MCF 10A (cell line): Measurements from ENCODE around the gene SMYD3. TPM values are rescaled to one million over a fixed set of nuclear protein-coding genes. Genes with fewer than 3 reads are reported as not detected.

Experiments
- BruUV-seq: library from RNA; stranded (reverse); fragments of 400-500 nt; replicated peaks from 2 replicates; lab custom pipeline; 2021; lab: Mats Ljungman, UMichigan
- CTCF ChIA-PET: fragments of 300-600 bp; sonication (Branson Sonifier 250); formaldehyde crosslinking; extraction: SDS; loops from one replicate; lab custom pipeline; 2021; ENCODE audit warnings: antibody characterized with exemption, inconsistent platforms; lab: Yijun Ruan, JAX
- POLR2A ChIA-PET: fragments of 300-600, 350-650 bp; sonication (Branson Sonifier 250); formaldehyde crosslinking; extraction: SDS; loops from one replicate; lab custom pipeline; 2020; ENCODE audit warnings: antibody characterized with exemption, inconsistent platforms; lab: Yijun Ruan, JAX
- DNase-seq: peaks from one replicate; pipeline ENCODE4 v3.0.0-alpha.2; 2018; ENCODE audit not compliant: unreplicated experiment
- H3K27ac Mint-ChIP-seq: one replicate; pipeline ENCODE4 v1.8.0; 2022; ENCODE audit warnings: mild to moderate bottlenecking, low read depth, mixed read lengths; ENCODE audit not compliant: unreplicated experiment
- H3K27me3 Mint-ChIP-seq: one replicate; pipeline ENCODE4 v1.8.0; 2022; ENCODE audit warnings: mixed read lengths; ENCODE audit not compliant: insufficient read depth, unreplicated experiment
- H3K36me3 Mint-ChIP-seq: one replicate; pipeline ENCODE4 v1.8.0; 2022; ENCODE audit warnings: mild to moderate bottlenecking, moderate library complexity, mixed read lengths; ENCODE audit not compliant: insufficient read depth, unreplicated experiment
- H3K4me1 Mint-ChIP-seq: one replicate; pipeline ENCODE4 v1.8.0; 2022; ENCODE audit warnings: mixed read lengths; ENCODE audit not compliant: insufficient read depth, unreplicated experiment
- H3K4me3 Mint-ChIP-seq: one replicate; pipeline ENCODE4 v1.8.0; 2022; ENCODE audit warnings: mild to moderate bottlenecking, moderate library complexity, mixed read lengths; ENCODE audit not compliant: unreplicated experiment
- H3K9me3 Mint-ChIP-seq: one replicate; pipeline ENCODE4 v1.8.0; 2022; ENCODE audit warnings: mixed read lengths; ENCODE audit not compliant: unreplicated experiment
- intact Hi-C: fragments of 100-400 bp; cut with micrococcal nuclease; formaldehyde crosslinking; loops from 2 replicates; pipeline ENCODE4 v1.14.1; 2022
- total RNA-seq: library from RNA; stranded (reverse); gene quantifications from 2 replicates; pipeline ENCODE4 v1.2.3, GENCODE V29; 2022
- TF ChIP-seq, protein P1 (sequence below): fragments of 200-600 bp; IDR thresholded peaks from one replicate; pipeline ENCODE4 v1.8.0; 2022; ENCODE audit warnings: antibody characterized with exemption, mild to moderate bottlenecking; ENCODE audit not compliant: unreplicated experiment

SMYD3 gene
- total RNA-seq, 1 experiment from 2014 or later: 26.9 TPM

DNA sequence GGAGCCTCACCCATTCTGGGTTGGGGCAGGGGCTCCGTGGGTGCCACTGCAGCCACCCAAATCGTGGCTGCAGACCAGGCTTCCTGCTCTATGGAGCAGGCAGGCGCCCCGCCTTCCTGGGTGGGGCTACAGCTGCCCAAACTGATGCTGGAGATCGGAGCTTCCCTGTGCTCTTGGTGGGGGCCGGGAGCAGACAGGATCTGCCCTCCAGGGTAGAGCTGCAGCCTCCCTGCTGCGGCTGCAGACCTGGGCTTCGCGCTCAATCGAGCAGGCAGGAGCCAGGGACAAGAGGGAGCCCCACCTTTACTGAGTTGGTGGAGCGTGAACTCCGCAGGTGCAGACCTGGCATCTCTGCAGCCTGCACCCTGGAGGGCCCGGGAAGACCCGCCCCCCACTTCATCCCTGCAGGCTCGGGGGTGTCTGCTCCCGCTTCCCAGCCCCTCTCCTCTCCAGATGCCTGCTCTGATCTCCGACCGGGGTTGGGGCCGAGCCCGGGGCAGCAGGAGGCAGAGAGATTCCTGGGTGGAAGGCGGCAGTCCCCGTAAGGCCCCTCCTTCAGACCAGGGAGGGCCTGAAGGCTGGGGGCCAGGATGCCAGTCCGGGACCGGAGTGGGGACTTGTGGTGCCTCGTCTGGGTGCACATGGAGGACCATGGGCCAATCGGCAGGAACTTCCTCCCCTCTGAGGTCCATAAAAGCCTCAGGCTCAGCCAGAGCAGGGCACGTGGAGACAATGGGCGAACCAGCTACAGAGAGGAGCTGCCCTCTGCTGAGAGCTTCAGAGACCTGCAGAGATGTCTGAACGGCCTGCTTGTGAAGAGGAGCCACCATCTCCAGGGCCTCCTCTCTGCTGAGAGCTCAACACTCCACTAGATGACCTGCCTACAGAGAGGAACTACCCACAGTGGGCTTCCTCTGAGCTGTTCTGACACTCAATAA lies 359.3 kb downstream of the SMYD3 start:
- ChIA-PET POLR2A (interaction anchor here (0.7 to 1.3 kb wide), 2 partner anchors 8 to 783 kb away, joined by 3 read pairs; no protein-coding TSS in a partner anchor), CTCF (interaction anchor here (1.3 kb wide), 1 partner anchor 63 kb away, joined by 3 read pairs; no protein-coding TSS in a partner anchor)
- BruUV-seq: no TSS peak
- TF ChIP-seq, protein P1, sequence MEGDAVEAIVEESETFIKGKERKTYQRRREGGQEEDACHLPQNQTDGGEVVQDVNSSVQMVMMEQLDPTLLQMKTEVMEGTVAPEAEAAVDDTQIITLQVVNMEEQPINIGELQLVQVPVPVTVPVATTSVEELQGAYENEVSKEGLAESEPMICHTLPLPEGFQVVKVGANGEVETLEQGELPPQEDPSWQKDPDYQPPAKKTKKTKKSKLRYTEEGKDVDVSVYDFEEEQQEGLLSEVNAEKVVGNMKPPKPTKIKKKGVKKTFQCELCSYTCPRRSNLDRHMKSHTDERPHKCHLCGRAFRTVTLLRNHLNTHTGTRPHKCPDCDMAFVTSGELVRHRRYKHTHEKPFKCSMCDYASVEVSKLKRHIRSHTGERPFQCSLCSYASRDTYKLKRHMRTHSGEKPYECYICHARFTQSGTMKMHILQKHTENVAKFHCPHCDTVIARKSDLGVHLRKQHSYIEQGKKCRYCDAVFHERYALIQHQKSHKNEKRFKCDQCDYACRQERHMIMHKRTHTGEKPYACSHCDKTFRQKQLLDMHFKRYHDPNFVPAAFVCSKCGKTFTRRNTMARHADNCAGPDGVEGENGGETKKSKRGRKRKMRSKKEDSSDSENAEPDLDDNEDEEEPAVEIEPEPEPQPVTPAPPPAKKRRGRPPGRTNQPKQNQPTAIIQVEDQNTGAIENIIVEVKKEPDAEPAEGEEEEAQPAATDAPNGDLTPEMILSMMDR: no peak
- H3K9me3 Mint-ChIP-seq: no peaks in the 10 kb centered on the region
- H3K4me3 Mint-ChIP-seq: no peak overlapping the region
- no peaks in the 10 kb centered on the region for H3K27me3 Mint-ChIP-seq
- DNase-seq: no peak
- H3K4me1 Mint-ChIP-seq: peaks cover 5% of the 10 kb centered on the region
- H3K27ac Mint-ChIP-seq: no peak overlapping the region
- intact Hi-C loops: no loop called here
- H3K36me3 Mint-ChIP-seq: no peaks in the 10 kb centered on the region

DNA sequence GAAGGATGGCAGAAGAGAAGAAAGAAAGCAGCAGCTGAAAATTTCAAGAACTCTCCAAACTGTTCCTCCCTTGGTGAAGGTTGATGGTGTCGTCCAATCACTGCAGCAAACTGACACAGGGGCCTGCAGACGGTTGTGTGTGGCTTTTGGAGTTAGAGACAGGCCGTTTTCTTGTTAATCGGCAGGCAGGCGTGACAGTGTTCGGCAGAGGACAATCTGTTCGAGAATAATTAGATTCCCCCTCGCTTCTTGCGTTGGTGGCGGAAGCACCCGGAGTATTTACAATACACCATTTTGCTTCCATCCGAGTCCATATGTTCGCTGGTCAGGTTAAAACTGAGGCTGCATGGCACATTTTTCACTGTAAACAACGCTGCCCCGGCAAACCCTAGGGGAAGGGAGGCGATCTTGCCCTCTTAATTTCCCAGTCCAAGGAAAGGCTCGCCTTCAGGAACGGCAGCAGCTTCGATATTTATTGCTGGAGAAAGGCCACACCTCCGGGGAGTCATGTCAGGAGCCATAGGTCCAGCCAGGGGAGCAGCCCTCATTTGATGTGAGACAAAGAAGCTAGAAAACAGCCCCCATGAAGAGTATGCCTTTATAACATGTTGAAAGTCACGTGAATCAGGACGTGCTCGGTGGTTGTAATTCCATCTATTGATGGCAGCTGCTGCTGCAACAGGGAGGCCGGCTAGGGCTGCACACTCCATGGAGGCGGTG lies 360.1 kb downstream of the SMYD3 start:
- Mint-ChIP-seq H3K4me1 (peaks cover 13% of the 10 kb centered on the region), H3K36me3 (no peaks in the 10 kb centered on the region), H3K27me3 (no peaks in the 10 kb centered on the region), H3K9me3 (no peaks in the 10 kb centered on the region), H3K4me3 (no peak overlapping the region), H3K27ac (no peak overlapping the region)
- intact Hi-C loops: no loop called here
- ChIA-PET CTCF (no interaction called here), POLR2A (no interaction called here)
- no peak for DNase-seq
- TF ChIP-seq, protein P1: no peak
- BruUV-seq: no TSS peak

DNA sequence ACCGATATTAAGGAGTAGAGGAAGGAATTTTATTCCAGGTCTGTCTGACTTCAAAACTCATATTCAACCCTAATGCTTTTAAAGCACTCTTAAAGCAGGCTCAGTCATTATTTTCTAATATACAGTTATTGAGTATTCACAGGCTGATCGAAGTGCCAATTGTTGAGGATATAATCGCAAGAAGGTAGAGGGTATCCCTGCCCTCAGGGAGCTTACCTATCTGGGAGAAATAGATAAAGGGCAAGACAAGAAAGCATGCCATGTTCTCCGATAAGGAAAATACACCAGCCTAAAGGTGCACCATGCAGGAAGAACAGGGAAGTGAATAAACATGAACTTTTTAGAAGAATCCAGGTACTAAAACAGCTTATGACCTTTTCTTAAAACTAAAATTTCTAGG lies 361.2 kb downstream of the SMYD3 start:
- CTCF ChIA-PET: interaction anchor here (0.6 to 1.0 kb wide), 2 partner anchors 17 to 171 kb away, joined by 3 read pairs; no protein-coding TSS in a partner anchor
- H3K27ac Mint-ChIP-seq: no peak overlapping the region
- no peaks in the 10 kb centered on the region for H3K36me3 Mint-ChIP-seq
- DNase-seq: no peak
- no peaks in the 10 kb centered on the region for H3K27me3 Mint-ChIP-seq
- H3K4me3 Mint-ChIP-seq: no peak overlapping the region
- TF ChIP-seq, protein P1: no peak
- BruUV-seq: no TSS peak
- POLR2A ChIA-PET: interaction anchor here (0.6 to 1.6 kb wide), 4 partner anchors 10 to 656 kb away, joined by 3 to 6 read pairs (median 4); no protein-coding TSS in a partner anchor
- peaks cover 22% of the 10 kb centered on the region for H3K4me1 Mint-ChIP-seq
- H3K9me3 Mint-ChIP-seq: no peaks in the 10 kb centered on the region
- intact Hi-C loops: no loop called here
